Mucosa of descending colon (tissue), 3 donors: ENCODE data around the gene CORIN. TPM values are rescaled to one million over a fixed set of nuclear protein-coding genes. Genes with fewer than 3 reads are reported as not detected.

Experiments used
- ATAC-seq: fragments of 200-7000 bp; cut with Tn5 transposase; one replicate; pipeline ENCODE4 v1.9.1; 2020; ENCODE audit warnings: mild to moderate bottlenecking, moderate library complexity
- DNase-seq, 3 donors: peaks; one replicate each; pipeline ENCODE4 v3.0.0-alpha.2; 2020
- H3K36me3 ChIP-seq: fragments of 200-600 bp; one replicate; pipeline ENCODE4 v1.8.0; 2021; ENCODE audit warnings: low read depth, mild to moderate bottlenecking
- H3K4me1 ChIP-seq: fragments of 200-600 bp; one replicate; pipeline ENCODE4 v1.8.0; 2021; ENCODE audit warnings: low read depth, mild to moderate bottlenecking
- H3K4me3 ChIP-seq: fragments of 200-600 bp; one replicate; pipeline ENCODE4 v1.8.0; 2021; ENCODE audit warnings: mild to moderate bottlenecking
- H3K9me3 ChIP-seq: fragments of 200-600 bp; one replicate; pipeline ENCODE4 v1.8.0; 2021; ENCODE audit warnings: mild to moderate bottlenecking
- CTCF ChIP-seq: fragments of 200-600 bp; IDR thresholded peaks from one replicate; pipeline ENCODE4 v1.8.0; 2022; ENCODE audit warnings: antibody characterized with exemption, mild to moderate bottlenecking
- intact Hi-C, 2 donors: fragments of 100-400 bp; cut with DNase I in 1 of 2; cut with micrococcal nuclease in 1 of 2; formaldehyde crosslinking; loops; one replicate each; pipeline versions ENCODE4 v1.11.0 to v1.11.1; 2022; cut with DNase I, micrococcal nuclease
- total RNA-seq, 3 donors: library from RNA; stranded (reverse); fragmentation: NEBNext Ultra II Directional in 2 of 3; extraction: Animal tissue kit (Norgen Biotek cat#: 25700) in 2 of 3; gene quantifications; one replicate each; pipeline versions ENCODE4 v1.2.1 to v1.2.4, GENCODE V29; 2021 to 2023
- donor health status: DM: no; HTN: no; CAD: no; lungs with moderate emphysema.
- donor health status: DM: no; HTN: no; CAD: no.
- donor health status: DM: no; HTN: yes; CAD: no.

Gene CORIN
- total RNA-seq, 3 donors from 2014 or later: 0.41 to 0.52 (median 0.47) TPM

GRCh38 chr4:47570816-47571215, 267.1 kb downstream of the CORIN start:
- no peaks in the 10 kb centered on the region for H3K9me3 ChIP-seq
- no peak for ATAC-seq
- no peak overlapping the region for H3K4me3 ChIP-seq
- no peak for TF ChIP-seq CTCF
- H3K36me3 ChIP-seq: no peaks in the 10 kb centered on the region
- intact Hi-C loops: no loop called here
- H3K4me1 ChIP-seq: no peaks in the 10 kb centered on the region
- no peak for DNase-seq

- Histone ChIP-seq H3K4me1 (no peaks in the 10 kb centered on the region), H3K4me3 (no peak overlapping the region), H3K36me3 (no peaks in the 10 kb centered on the region), H3K9me3 (no peaks in the 10 kb centered on the region)
- TF ChIP-seq CTCF: no peak
- DNase-seq (no peak), ATAC-seq (no peak)
- intact Hi-C loops: no loop called here
These were observed 270.4 kb downstream of the CORIN start for GRCh38 chr4:47567511-47567910.

- no peak for TF ChIP-seq CTCF
- intact Hi-C loops: no loop called here
- H3K4me3 ChIP-seq: no peak overlapping the region
- no peaks in the 10 kb centered on the region for H3K4me1 ChIP-seq
- H3K36me3 ChIP-seq: no peaks in the 10 kb centered on the region
- ATAC-seq (no peak), DNase-seq (no peak)
- H3K9me3 ChIP-seq: no peaks in the 10 kb centered on the region
These were observed 270.9 kb downstream of the CORIN start for GRCh38 chr4:47566969-47567368.

GRCh38 chr4:47566566-47566965, 271.3 kb downstream of the CORIN start:
- Histone ChIP-seq H3K9me3 (no peaks in the 10 kb centered on the region), H3K36me3 (no peaks in the 10 kb centered on the region), H3K4me3 (no peak overlapping the region), H3K4me1 (no peaks in the 10 kb centered on the region)
- intact Hi-C loops: no loop called here
- DNase-seq (no peak), ATAC-seq (no peak)
- no peak for TF ChIP-seq CTCF

- ATAC-seq: no peak
These were observed 275.6 kb downstream of the CORIN start for GRCh38 chr4:47562297-47562696.

More at GRCh38 chr4:47562297-47562696, 275.6 kb downstream of the CORIN start:
- Histone ChIP-seq H3K4me1 (no peaks in the 10 kb centered on the region), H3K4me3 (no peak overlapping the region), H3K9me3 (no peaks in the 10 kb centered on the region), H3K36me3 (no peaks in the 10 kb centered on the region)
- no peak for DNase-seq
- TF ChIP-seq CTCF: no peak
- intact Hi-C loops: no loop called here
